HL-60/S4 (cell line): ENCODE data around the gene MIPOL1.
"Not testable (repeated sequence)": the region's sequence is repeated elsewhere in the genome, so short reads cannot be mapped to it uniquely, and the experiment has no call there.

ENCODE experiments used
- in situ Hi-C: fragments of 300-500 bp; cut with MboI; formaldehyde crosslinking; loops from 2 replicates; pipeline ENCODE4 v1.14.3; 2022; ENCODE audit warnings: low sequenced_read_pairs

The MIPOL1 gene

GRCh38 chr14:37185670-37186069 lies 12.1 kb upstream of the MIPOL1 start:
- in situ Hi-C loops = no loop called here

GRCh38 chr14:37186865-37187264 lies 10.9 kb upstream of the MIPOL1 start:
- in situ Hi-C loops = no loop called here

GRCh38 chr14:37187294-37187693 lies 10.4 kb upstream of the MIPOL1 start:
- in situ Hi-C loops = no loop called here

- in situ Hi-C loops = not testable (repeated sequence)
These were observed 9.7 kb upstream of the MIPOL1 start for GRCh38 chr14:37187840-37188577.

- in situ Hi-C loops = not testable (repeated sequence)
These were observed 8.0 kb upstream of the MIPOL1 start for GRCh38 chr14:37189733-37190132.

GRCh38 chr14:37194698-37195097 lies 3.0 kb upstream of the MIPOL1 start:
- in situ Hi-C loops = no loop called here

- in situ Hi-C loops = no loop called here
These were observed 2.4 kb upstream of the MIPOL1 start for GRCh38 chr14:37195327-37195726.

- in situ Hi-C loops = no loop called here
These were observed 925 bp upstream of the MIPOL1 start for GRCh38 chr14:37196604-37197420.

GRCh38 chr14:37198273-37198598 lies 499 bp downstream of the MIPOL1 start:
- in situ Hi-C loops = no loop called here

GRCh38 chr14:37198907-37199306 lies 1.2 kb downstream of the MIPOL1 start:
- in situ Hi-C loops = no loop called here

GRCh38 chr14:37201724-37202123 lies 4.0 kb downstream of the MIPOL1 start:
- in situ Hi-C loops = no loop called here

GRCh38 chr14:37202265-37202664 lies 4.5 kb downstream of the MIPOL1 start:
- in situ Hi-C loops = no loop called here

GRCh38 chr14:37202812-37203211 lies 5.1 kb downstream of the MIPOL1 start:
- in situ Hi-C loops = no loop called here

GRCh38 chr14:37203423-37203822 lies 5.7 kb downstream of the MIPOL1 start:
- in situ Hi-C loops = no loop called here

- in situ Hi-C loops = not testable (repeated sequence)
These were observed 8.2 kb downstream of the MIPOL1 start for GRCh38 chr14:37205623-37206605.

- in situ Hi-C loops = not testable (repeated sequence)
These were observed 11.9 kb downstream of the MIPOL1 start for GRCh38 chr14:37209617-37210016.

GRCh38 chr14:37210448-37210847 lies 12.7 kb downstream of the MIPOL1 start:
- in situ Hi-C loops = no loop called here

GRCh38 chr14:37213016-37213415 lies 15.3 kb downstream of the MIPOL1 start:
- in situ Hi-C loops = no loop called here

GRCh38 chr14:37215345-37215744 lies 17.6 kb downstream of the MIPOL1 start:
- in situ Hi-C loops = no loop called here

GRCh38 chr14:37221073-37221472 lies 23.3 kb downstream of the MIPOL1 start:
- in situ Hi-C loops = no loop called here

GRCh38 chr14:37223947-37224474 lies 26.3 kb downstream of the MIPOL1 start:
- in situ Hi-C loops = no loop called here
